Retina (tissue), 1 donor: ENCODE results near the gene PRICKLE4.

ENCODE experiments used
- DNase-seq: peaks from one replicate; pipeline ENCODE4 v3.0.0-alpha.2; 2016

Gene PRICKLE4

DNA sequence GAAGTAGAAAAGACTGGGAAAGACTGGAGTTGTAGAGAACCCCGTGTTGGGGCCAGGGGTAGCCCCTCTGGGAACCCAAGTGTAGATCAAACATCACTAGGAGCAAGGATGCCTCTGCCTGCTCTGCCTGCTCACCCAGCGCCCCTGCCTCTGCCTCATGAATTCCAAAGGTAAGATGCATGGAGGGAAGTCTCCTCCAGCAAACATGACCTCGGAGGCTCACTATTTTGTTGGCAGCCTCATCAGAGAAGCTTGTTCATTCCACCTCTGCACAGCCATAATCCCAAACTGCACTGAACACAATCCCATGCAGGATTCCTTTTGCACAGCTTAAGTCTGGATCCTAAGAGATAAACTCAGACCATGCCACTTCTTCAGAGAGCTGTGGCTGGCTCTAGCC is 5.7 kb upstream of the PRICKLE4 start:
- DNase-seq = no peak

- no peak for DNase-seq
Measured at GRCh38 chr6:41775293-41775882, 5.2 kb upstream of the PRICKLE4 start.

- no peak for DNase-seq
Measured at GRCh38 chr6:41777551-41778285, 2.9 kb upstream of the PRICKLE4 start.

GRCh38 chr6:41778895-41779294 is 1.7 kb upstream of the PRICKLE4 start:
- no peak for DNase-seq

- peak; percentile 32 for DNase-seq
Measured at GRCh38 chr6:41779336-41779735, 1.2 kb upstream of the PRICKLE4 start.

DNA sequence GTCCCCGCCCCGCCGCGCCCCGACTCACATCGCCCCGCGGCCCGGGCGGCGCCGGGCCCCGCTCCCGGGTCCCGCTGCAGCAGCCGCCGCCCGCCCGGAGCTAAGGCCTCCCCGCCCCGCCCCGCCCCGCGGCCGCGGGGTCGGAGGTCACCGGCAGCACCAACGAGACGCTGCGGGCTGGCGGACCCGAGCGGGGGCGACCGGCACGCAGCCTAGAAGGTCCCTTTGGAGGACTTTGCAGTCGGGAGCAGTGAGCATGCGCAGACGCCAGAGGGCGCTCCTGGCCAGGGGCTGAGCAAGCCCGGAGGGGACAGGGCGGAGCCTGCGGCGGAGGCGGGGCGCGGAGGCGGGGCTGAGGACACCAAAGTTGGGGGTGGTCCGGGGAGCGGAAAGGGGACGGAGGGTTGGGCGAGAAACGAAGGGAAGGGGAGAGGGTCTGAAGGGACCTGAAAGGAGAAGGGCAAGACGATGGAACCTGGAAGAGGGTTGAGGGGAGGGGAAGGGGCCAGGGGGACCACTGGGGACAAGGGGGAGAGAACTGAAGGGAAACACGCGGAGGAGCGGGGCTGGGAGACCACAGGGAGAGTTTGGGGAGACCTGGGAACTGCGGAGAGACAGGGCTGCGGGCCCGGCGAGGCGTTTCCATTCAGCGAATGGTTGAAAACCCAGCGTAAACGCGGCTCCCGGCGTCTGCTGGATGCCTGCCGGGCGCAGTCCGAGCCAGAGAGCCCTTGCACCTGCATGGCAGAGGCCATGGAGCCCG is 613 bp upstream of the PRICKLE4 start, which contains the start of gene FRS3:
Gene FRS3, minus strand, starts transcription at position 113 of the 763 bp plus-strand sequence. CDS start 2,913 bp downstream, outside the sequence.
- DNase-seq = peak; percentile 94

DNA sequence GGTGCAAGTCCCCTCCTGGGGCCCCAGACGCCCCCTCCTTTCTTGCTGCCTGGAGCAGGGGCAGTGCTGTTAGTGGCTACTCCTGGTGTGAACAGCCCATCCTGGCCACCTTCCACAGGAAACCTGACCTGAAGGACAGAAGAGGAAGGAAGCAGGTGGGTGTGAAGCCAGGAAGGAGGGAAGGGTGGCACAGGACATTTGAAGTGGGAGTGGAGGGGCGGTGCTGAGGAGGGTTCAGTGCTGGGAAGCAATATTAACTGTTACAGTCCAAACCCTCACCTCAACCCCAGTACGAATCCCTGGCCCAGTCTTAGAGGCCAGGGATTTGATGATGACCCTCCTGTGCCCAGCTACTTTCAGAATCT is 766 bp downstream of the PRICKLE4 start:
- DNase-seq = no peak

GRCh38 chr6:41783106-41783780 is 2.7 kb downstream of the PRICKLE4 start:
- no peak for DNase-seq

DNA sequence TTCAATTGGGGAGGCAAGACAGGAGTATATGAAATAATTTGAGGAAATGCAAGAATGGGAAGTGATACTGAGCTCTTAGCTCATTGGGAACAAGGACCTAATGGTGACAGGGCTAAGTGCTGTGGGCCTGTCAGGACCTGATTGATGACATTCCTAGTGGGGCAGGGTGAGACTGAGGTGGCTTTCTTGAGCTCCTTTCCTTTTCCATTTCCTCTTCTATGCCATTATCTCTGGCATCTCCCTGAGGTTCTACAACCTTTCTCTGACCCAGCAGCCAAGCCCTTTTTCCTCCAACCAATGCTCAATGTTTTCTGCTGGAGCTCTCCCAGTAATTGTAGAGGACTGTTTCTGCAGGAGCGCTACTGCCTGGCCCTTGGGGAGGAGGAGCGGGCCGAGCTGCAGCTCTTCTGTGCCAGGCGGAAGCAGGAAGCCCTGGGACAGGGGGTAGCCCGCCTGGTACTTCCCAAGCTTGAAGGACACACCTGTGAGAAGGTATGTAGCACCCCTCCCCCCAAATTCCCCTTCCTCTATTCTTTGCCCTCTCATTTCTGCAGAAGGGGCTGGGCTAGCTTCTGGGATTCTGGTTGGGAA is 4.1 kb downstream of the PRICKLE4 start:
- DNase-seq = no peak

DNA sequence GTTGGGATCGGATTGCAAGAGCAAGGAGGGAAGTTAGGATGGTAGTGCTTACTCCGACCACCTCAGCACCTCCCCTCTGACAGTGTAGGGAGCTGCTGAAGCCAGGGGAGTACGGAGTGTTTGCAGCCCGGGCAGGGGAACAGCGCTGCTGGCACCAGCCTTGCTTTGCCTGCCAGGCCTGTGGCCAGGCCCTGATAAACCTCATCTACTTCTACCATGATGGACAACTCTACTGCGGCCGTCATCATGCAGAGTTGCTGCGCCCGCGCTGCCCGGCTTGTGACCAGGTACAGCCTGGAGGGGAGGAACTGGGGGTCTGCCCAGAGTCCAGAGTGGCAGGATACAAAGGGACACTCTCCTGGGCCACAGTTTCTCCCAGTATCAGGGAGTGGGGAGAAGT is 4.7 kb downstream of the PRICKLE4 start:
- DNase-seq = no peak

DNA sequence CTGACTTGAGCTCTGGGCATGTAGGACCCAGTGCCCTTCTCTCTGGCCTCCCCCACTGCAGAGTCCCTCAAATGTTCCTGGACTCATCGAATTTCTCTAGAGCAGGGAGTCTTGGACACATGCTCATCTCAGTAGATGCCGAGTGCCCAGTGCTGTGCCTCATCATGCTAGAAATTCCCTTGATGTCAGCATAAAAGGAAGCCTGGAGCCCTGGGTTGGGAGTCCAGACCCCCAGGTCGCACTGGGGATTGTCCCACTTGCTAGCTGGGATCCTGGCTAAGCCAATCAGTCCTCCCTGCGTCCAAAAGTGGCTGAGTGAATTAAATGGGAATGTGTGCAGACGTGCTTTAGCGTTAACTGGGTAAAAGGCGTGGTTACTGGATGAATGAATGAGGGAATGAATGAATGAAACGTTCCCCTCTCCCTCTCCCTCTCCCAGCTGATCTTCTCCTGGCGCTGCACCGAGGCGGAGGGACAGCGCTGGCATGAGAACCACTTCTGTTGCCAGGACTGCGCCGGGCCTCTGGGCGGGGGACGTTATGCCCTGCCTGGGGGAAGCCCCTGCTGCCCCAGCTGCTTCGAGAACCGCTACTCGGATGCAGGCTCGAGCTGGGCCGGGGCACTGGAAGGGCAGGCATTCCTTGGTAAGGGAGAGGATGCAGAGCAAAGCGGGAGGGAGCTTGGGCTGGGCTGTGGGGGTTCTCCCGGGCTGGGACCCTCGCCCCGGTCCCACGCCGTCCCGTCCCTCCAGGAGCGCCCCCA is 5.3 kb downstream of the PRICKLE4 start:
- no peak for DNase-seq

DNA sequence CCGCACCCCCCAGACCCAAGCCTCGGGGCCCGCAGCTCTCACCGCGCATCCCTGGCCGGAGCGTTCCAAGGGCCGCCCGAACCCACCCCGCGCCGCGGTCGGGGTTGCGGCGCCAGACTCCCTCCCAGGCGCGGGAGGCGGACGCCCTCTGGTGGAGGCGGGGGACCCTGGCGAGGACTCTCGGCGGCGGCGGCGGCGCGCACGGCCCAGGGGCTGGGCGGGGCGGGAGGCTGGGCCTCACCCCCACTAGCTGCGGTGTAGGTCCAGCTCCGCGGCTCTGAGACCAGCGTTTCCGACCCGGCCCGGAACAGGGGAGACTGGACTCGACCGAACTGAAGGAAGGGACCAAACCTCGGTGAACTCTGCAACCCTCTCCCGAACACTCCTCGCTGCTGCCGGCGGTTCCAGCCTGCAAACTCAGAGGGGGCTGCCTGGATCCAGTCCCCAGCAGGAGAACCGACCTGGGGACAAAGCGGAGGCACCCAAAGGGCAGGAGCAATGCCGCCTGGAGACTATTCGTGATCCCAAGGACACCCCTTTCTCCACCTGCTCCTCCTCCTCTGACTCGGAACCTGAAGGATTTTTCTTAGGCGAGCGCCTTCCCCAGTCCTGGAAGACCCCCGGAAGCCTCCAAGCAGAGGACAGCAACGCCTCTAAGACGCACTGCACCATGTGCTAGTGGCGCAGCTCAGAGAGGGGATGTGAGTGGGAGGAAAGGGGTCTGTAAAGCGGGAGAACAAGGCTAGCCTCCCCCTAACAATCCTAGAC is 6.1 kb downstream of the PRICKLE4 start:
- peak; percentile 90 for DNase-seq

- peak; percentile 99 for DNase-seq
Measured at GRCh38 chr6:41787219-41787917, 6.8 kb downstream of the PRICKLE4 start, which contains the start of gene TOMM6. Gene TOMM6, plus strand, starts transcription at chr6:41787694. Its CDS starts 4 bp downstream, at chr6:41787698.

DNA sequence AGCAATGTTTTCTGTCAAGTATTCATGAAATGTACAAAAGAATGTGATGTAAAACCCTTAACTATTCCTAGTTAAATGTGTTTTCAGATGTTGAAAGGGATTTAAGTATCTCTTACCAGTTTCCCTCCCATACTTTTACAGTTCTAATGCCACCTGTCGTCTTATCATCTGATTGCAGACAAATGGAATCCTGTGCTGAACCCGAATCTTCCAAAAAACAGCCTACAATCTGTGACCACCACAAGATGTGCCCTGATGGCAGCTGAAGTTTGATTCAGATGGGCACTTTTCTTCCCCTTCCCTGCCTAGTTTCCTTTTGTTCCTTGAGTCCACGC is 8.8 kb downstream of the PRICKLE4 start:
- no peak for DNase-seq

DNA sequence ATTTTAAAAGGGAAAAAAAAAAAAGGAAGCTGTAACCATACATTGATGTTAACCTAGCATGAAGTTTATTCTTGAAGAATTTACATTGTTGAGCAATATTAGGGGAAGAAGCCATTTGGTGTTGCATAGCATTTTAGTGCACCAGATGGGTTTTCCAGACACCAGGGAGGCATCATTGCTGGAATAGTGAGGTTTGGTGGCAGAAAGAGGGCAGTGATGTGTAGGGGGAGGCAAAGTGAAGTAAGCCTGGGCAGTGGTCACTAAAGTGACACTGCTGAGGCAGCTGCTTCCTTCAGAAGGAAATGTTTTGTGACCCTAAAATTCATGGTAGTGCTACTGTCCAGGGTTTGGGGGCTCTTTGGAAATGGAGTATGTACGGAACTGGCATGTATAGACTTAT is 9.5 kb downstream of the PRICKLE4 start:
- DNase-seq = no peak

- DNase-seq = no peak
Measured at GRCh38 chr6:41791305-41791704, 10.7 kb downstream of the PRICKLE4 start.

- no peak for DNase-seq
Measured at GRCh38 chr6:41791984-41792383, 11.4 kb downstream of the PRICKLE4 start.

GRCh38 chr6:41796474-41796873 is 15.9 kb downstream of the PRICKLE4 start:
- DNase-seq = no peak

- no peak for DNase-seq
Measured at GRCh38 chr6:41798901-41799558, 18.4 kb downstream of the PRICKLE4 start.

GRCh38 chr6:41799559-41799911 is 19.0 kb downstream of the PRICKLE4 start:
- DNase-seq = no peak
